T-helper 2 cell treated with Interferon-gamma antibody and Interleukin-4, amounts not matched to agents 100 ng/mL and 5 ng/mL, for 36 hours (primary cell): ENCODE data around the gene PAK3. TPM values are rescaled to one million over a fixed set of nuclear protein-coding genes. Genes with fewer than 3 reads are reported as not detected.

Source experiments
- intact Hi-C: fragments of 100-400 bp; cut with micrococcal nuclease; formaldehyde crosslinking; loops from one replicate; pipeline ENCODE4 v1.15.1; 2023
- total RNA-seq: library from RNA; stranded (reverse); gene quantifications from 2 replicates; pipeline ENCODE4 v1.2.3, GENCODE V29; 2022

PAK3 gene
- total RNA-seq, 1 donor from 2014 or later = 0.11 TPM

- intact Hi-C loops = loop anchor here (10.0 kb wide), 1 partner anchor 555 kb away; the partner anchor contains the start of gene ALG13
These were observed 33.9 kb downstream of the PAK3 start for GRCh38 chrX:111129921-111130320.

GRCh38 chrX:111131572-111131971, 35.6 kb downstream of the PAK3 start:
- intact Hi-C loops = no loop called here

GRCh38 chrX:111133389-111133788, 37.4 kb downstream of the PAK3 start:
- intact Hi-C loops = no loop called here

- intact Hi-C loops = no loop called here
These were observed 49.9 kb downstream of the PAK3 start for GRCh38 chrX:111145878-111146277.

GRCh38 chrX:111151764-111152163, 55.8 kb downstream of the PAK3 start:
- intact Hi-C loops = no loop called here

GRCh38 chrX:111159232-111159631, 63.2 kb downstream of the PAK3 start:
- intact Hi-C loops = no loop called here

GRCh38 chrX:111164728-111165127, 68.7 kb downstream of the PAK3 start:
- intact Hi-C loops = loop anchor here (5.0 kb wide), 1 partner anchor 283 kb away; no protein-coding TSS in a partner anchor

GRCh38 chrX:111165902-111166301, 69.9 kb downstream of the PAK3 start:
- intact Hi-C loops = loop anchor here (5.0 kb wide), 1 partner anchor 281 kb away; no protein-coding TSS in a partner anchor

GRCh38 chrX:111167334-111167733, 71.3 kb downstream of the PAK3 start:
- intact Hi-C loops = loop anchor here (5.0 kb wide), 1 partner anchor 280 kb away; no protein-coding TSS in a partner anchor

- intact Hi-C loops = loop anchor here (5.0 kb wide), 1 partner anchor 279 kb away; no protein-coding TSS in a partner anchor
These were observed 72.3 kb downstream of the PAK3 start for GRCh38 chrX:111168314-111168713.

- intact Hi-C loops = loop anchor here (5.0 kb wide), 1 partner anchor 278 kb away; no protein-coding TSS in a partner anchor
These were observed 73.2 kb downstream of the PAK3 start for GRCh38 chrX:111169141-111169540.

GRCh38 chrX:111170017-111170416, 74.0 kb downstream of the PAK3 start:
- intact Hi-C loops = no loop called here

- intact Hi-C loops = no loop called here
These were observed 84.8 kb downstream of the PAK3 start for GRCh38 chrX:111180750-111181240.

- intact Hi-C loops = no loop called here
These were observed 86.0 kb downstream of the PAK3 start for GRCh38 chrX:111181951-111182350.

GRCh38 chrX:111182997-111183396, 87.0 kb downstream of the PAK3 start:
- intact Hi-C loops = no loop called here

GRCh38 chrX:111191598-111191997, 95.6 kb downstream of the PAK3 start:
- intact Hi-C loops = no loop called here

GRCh38 chrX:111199505-111199904, 103.5 kb downstream of the PAK3 start:
- intact Hi-C loops = no loop called here

GRCh38 chrX:111200327-111200726, 104.3 kb downstream of the PAK3 start:
- intact Hi-C loops = no loop called here

GRCh38 chrX:111207851-111208250, 111.9 kb downstream of the PAK3 start:
- intact Hi-C loops = no loop called here

- intact Hi-C loops = no loop called here
These were observed 120.4 kb downstream of the PAK3 start for GRCh38 chrX:111216293-111216801.

GRCh38 chrX:111244235-111244750, 148.3 kb downstream of the PAK3 start:
- intact Hi-C loops = loop anchor here (1.0 kb wide), 1 partner anchor 252 kb away; no protein-coding TSS in a partner anchor

- intact Hi-C loops = no loop called here
These were observed 159.1 kb downstream of the PAK3 start for GRCh38 chrX:111254896-111255693.
